BE2C (cell line): ENCODE measurements around the gene ATP12A.

ENCODE experiments used
- DNase-seq: peaks from one replicate; pipeline ENCODE4 v3.0.0-alpha.2; 2020
- H3K27me3 ChIP-seq: fragments of 250-450 bp; sonication (Bioruptor Pico); 2 replicates; pipeline ENCODE4 v1.5.1; 2020; ENCODE audit warnings: mild to moderate bottlenecking
- H3K36me3 ChIP-seq: fragments of 250-450 bp; sonication (Bioruptor Pico); 2 replicates; pipeline ENCODE4 v1.5.1; 2020; ENCODE audit warnings: mild to moderate bottlenecking
- H3K4me1 ChIP-seq: fragments of 250-450 bp; sonication (Bioruptor Pico); 2 replicates; pipeline ENCODE4 v1.5.1; 2020
- H3K4me3 ChIP-seq: 2 replicates; pipeline ENCODE4 v1.5.1; 2011; ENCODE audit warnings: low read depth, low read length
- H3K9me3 ChIP-seq: fragments of 250-450 bp; sonication (Bioruptor Pico); 2 replicates; pipeline ENCODE4 v1.5.1; 2020
- TF ChIP-seq, protein P1 (sequence below): IDR thresholded peaks from 2 replicates; pipeline ENCODE4 v1.5.1; 2012; ENCODE audit warnings: mild to moderate bottlenecking, low read depth, low read length

Gene ATP12A

DNA sequence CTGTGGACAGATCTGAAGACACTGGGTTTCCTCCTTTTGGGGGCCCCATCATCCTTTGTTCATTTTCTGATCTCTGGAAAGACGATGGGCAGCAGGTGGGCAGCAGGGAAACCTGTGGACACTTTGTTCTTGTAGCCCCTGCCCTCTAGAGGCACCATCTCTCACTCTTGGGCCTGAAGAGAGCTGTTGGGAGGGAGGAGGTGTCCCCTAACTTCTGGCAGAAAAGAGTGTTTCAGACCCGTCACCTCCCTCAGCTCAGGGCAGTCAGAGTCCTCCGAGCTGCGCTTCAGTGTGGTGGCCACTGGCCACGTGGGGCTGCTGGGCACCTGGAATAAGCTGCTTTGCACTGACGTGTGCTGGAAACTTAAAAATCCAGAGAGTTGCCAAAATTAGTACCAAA, 56.8 kb downstream of the ATP12A start:
- TF ChIP-seq, protein P1, sequence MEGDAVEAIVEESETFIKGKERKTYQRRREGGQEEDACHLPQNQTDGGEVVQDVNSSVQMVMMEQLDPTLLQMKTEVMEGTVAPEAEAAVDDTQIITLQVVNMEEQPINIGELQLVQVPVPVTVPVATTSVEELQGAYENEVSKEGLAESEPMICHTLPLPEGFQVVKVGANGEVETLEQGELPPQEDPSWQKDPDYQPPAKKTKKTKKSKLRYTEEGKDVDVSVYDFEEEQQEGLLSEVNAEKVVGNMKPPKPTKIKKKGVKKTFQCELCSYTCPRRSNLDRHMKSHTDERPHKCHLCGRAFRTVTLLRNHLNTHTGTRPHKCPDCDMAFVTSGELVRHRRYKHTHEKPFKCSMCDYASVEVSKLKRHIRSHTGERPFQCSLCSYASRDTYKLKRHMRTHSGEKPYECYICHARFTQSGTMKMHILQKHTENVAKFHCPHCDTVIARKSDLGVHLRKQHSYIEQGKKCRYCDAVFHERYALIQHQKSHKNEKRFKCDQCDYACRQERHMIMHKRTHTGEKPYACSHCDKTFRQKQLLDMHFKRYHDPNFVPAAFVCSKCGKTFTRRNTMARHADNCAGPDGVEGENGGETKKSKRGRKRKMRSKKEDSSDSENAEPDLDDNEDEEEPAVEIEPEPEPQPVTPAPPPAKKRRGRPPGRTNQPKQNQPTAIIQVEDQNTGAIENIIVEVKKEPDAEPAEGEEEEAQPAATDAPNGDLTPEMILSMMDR = no peak
- H3K4me1 ChIP-seq = no peaks in the 10 kb centered on the region
- no peak for DNase-seq
- H3K27me3 ChIP-seq = no peaks in the 10 kb centered on the region
- H3K9me3 ChIP-seq = no peaks in the 10 kb centered on the region
- H3K36me3 ChIP-seq = no peaks in the 10 kb centered on the region
- no peak overlapping the region for H3K4me3 ChIP-seq

- no peaks in the 10 kb centered on the region for H3K27me3 ChIP-seq
- no peaks in the 10 kb centered on the region for H3K36me3 ChIP-seq
- TF ChIP-seq, protein P1 = no peak
- H3K4me3 ChIP-seq = no peak overlapping the region
- no peaks in the 10 kb centered on the region for H3K9me3 ChIP-seq
- DNase-seq = no peak
- H3K4me1 ChIP-seq = no peaks in the 10 kb centered on the region
These were observed 58.2 kb downstream of the ATP12A start for GRCh38 chr13:24738366-24738847.

GRCh38 chr13:24740014-24740890, 60.0 kb downstream of the ATP12A start:
- no peaks in the 10 kb centered on the region for H3K9me3 ChIP-seq
- no peak overlapping the region for H3K4me3 ChIP-seq
- H3K4me1 ChIP-seq = no peaks in the 10 kb centered on the region
- DNase-seq = no peak
- no peaks in the 10 kb centered on the region for H3K36me3 ChIP-seq
- TF ChIP-seq, protein P1 = no peak
- no peaks in the 10 kb centered on the region for H3K27me3 ChIP-seq

- Histone ChIP-seq H3K36me3 (no peaks in the 10 kb centered on the region), H3K9me3 (no peaks in the 10 kb centered on the region), H3K4me1 (no peaks in the 10 kb centered on the region), H3K4me3 (no peak overlapping the region), H3K27me3 (no peaks in the 10 kb centered on the region)
- DNase-seq = no peak
- TF ChIP-seq, protein P1 = peak; percentile 15; the same call in 1 of the 2 replicates
These were observed 60.9 kb downstream of the ATP12A start for GRCh38 chr13:24741016-24741662.

GRCh38 chr13:24741791-24742190, 61.6 kb downstream of the ATP12A start:
- H3K36me3 ChIP-seq = no peaks in the 10 kb centered on the region
- DNase-seq = no peak
- H3K4me3 ChIP-seq = no peak overlapping the region
- no peaks in the 10 kb centered on the region for H3K9me3 ChIP-seq
- 0 out of 2 replicates have a peak, but pooled peaks cover 3% of the 10 kb centered on the region for H3K27me3 ChIP-seq
- TF ChIP-seq, protein P1 = no peak
- H3K4me1 ChIP-seq = no peaks in the 10 kb centered on the region
